HCT116 (cell line): ENCODE measurements around the gene ATP6V0A1. TPM values are rescaled to one million over a fixed set of nuclear protein-coding genes. Genes with fewer than 3 reads are reported as not detected.

Experiments
- ATAC-seq: fragments of 200-7000 bp; cut with Tn5 transposase; 2 replicates; pipeline ENCODE4 v1.9.1; 2020; ENCODE audit warnings: mild to moderate bottlenecking, moderate library complexity
- BruUV-seq: library from RNA; stranded (reverse); fragments of 400-500 nt; replicated peaks from 2 replicates; lab custom pipeline; 2021; lab: Mats Ljungman, UMichigan
- CTCF ChIA-PET: fragments of 300-600 bp; sonication (Branson Sonifier 250); formaldehyde crosslinking; loops from one replicate; lab custom pipeline; 2021; ENCODE audit warnings: antibody characterized with exemption; lab: Charles Lee
- POLR2A ChIA-PET: fragments of 300-600, 350-600 bp; sonication (Branson Sonifier 250); formaldehyde crosslinking; loops from one replicate; lab custom pipeline; 2021; ENCODE audit warnings: antibody characterized with exemption; lab: Charles Lee
- RAD21 ChIA-PET, 2 experiments: fragments of 300-600 bp; sonication (Branson Sonifier 250); formaldehyde crosslinking; loops; one replicate each; lab custom pipeline; 2023; ENCODE audit warnings: low total read pairs in 2 of 2; ENCODE audit not compliant: uncharacterized antibody in 2 of 2, unreplicated experiment in 2 of 2, low non-redundant PET in 1 of 2; lab: Charles Lee
- DNase-seq: peaks from one replicate; pipeline ENCODE4 v3.0.0-alpha.2; 2010; ENCODE audit warnings: low read depth, low spot score
- H2AFZ ChIP-seq: fragments of 200-600 bp; shearing (Covaris generic), sonication (generic); 2 replicates; pipeline ENCODE4 v1.6.1; 2017; ENCODE audit warnings: low read depth, mixed run types, mixed read lengths, antibody characterized with exemption, low read length; ENCODE audit not compliant: poor library complexity, severe bottlenecking
- H3K27ac ChIP-seq: 2 replicates; pipeline ENCODE4 v1.5.1; 2012; ENCODE audit warnings: low read depth, low read length
- H3K27me3 ChIP-seq: fragments of 200-600 bp; sonication (generic); 2 replicates; pipeline ENCODE4 v1.6.1; 2016; ENCODE audit warnings: mixed run types, low read length, mixed read lengths; ENCODE audit not compliant: insufficient read depth
- H3K36me3 ChIP-seq, 2 experiments: fragments of 200-500 bp in 1 of 2; fragments of 200-600 bp in 1 of 2; sonication (Bioruptor generic) in 1 of 2; sonication (generic) in 1 of 2; 2 replicates each; pipeline versions ENCODE4 v1.5.1 to v1.6.1; 2014 to 2016; ENCODE audit warnings: low read length in 2 of 2, inconsistent platforms in 1 of 2, mixed read lengths in 1 of 2, mixed run types in 1 of 2; ENCODE audit not compliant: insufficient read depth in 2 of 2, control insufficient read depth in 1 of 2
- H3K4me1 ChIP-seq, 2 experiments: fragments of 200-600 bp in 1 of 2; sonication (generic) in 1 of 2; 2 replicates each; pipeline versions ENCODE4 v1.5.1 to v1.6.1; 2012 to 2017; ENCODE audit warnings: low read length in 2 of 2, inconsistent platforms in 1 of 2, mild to moderate bottlenecking in 1 of 2, mixed read lengths in 1 of 2, mixed run types in 1 of 2, moderate library complexity in 1 of 2; ENCODE audit not compliant: insufficient read depth in 2 of 2, control insufficient read depth in 1 of 2
- H3K4me2 ChIP-seq: fragments of 200-600 bp; sonication (generic); 2 replicates; pipeline ENCODE4 v1.6.1; 2017; ENCODE audit warnings: mixed run types, low read length, mixed read lengths
- H3K4me3 ChIP-seq, 2 experiments: fragments of 200-600 bp in 1 of 2; sonication (generic) in 1 of 2; replicated peaks in 1 of 2; 2 replicates each; pipeline ENCODE4 v1.5.1; 2011 to 2016; ENCODE audit warnings: low read length in 2 of 2, control low read depth in 1 of 2, low read depth in 1 of 2, mild to moderate bottlenecking in 1 of 2, mixed read lengths in 1 of 2, mixed run types in 1 of 2
- H3K79me2 ChIP-seq: fragments of 200-600 bp; sonication (generic); 2 replicates; pipeline ENCODE4 v1.6.1; 2017; ENCODE audit warnings: mild to moderate bottlenecking, mixed run types, low read length, moderate library complexity, mixed read lengths; ENCODE audit not compliant: insufficient read depth
- H3K9ac ChIP-seq: fragments of 200-600 bp; sonication (generic); 2 replicates; pipeline ENCODE4 v1.6.1; 2016; ENCODE audit warnings: low read length, mixed read lengths
- H3K9me2 ChIP-seq: fragments of 200-600 bp; sonication (generic), shearing (Covaris generic); 2 replicates; pipeline ENCODE4 v1.6.1; 2017; ENCODE audit warnings: mixed run types, mild to moderate bottlenecking, moderate library complexity; ENCODE audit not compliant: insufficient read depth
- H3K9me3 ChIP-seq, 2 experiments: fragments of 200-500 bp in 1 of 2; fragments of 200-600 bp in 1 of 2; sonication (Bioruptor generic) in 1 of 2; sonication (generic) in 1 of 2; 2 replicates each; pipeline ENCODE4 v1.6.1; 2014 to 2017; ENCODE audit warnings: low read length in 2 of 2, mixed read lengths in 2 of 2, inconsistent platforms in 1 of 2, low read depth in 1 of 2, mild to moderate bottlenecking in 1 of 2, mixed run types in 1 of 2, moderate library complexity in 1 of 2; ENCODE audit not compliant: control insufficient read depth in 1 of 2, insufficient read depth in 1 of 2
- H4K20me1 ChIP-seq: fragments of 200-600 bp; sonication (generic), shearing (Covaris generic); 2 replicates; pipeline ENCODE4 v1.6.1; 2017; ENCODE audit warnings: mixed run types, mild to moderate bottlenecking, moderate library complexity; ENCODE audit not compliant: insufficient read depth
- CBX3 ChIP-seq: IDR thresholded peaks from 2 replicates; pipeline ENCODE4 v1.6.1; 2012; ENCODE audit warnings: low read depth
- CTCF ChIP-seq, 3 experiments: fragments of 200-600 bp in 1 of 3; sonication (generic) in 1 of 3; IDR thresholded peaks in 2 of 3; conservative IDR thresholded peaks in 1 of 3; 2 replicates each; pipeline ENCODE4 v1.5.1; 2012 to 2017; ENCODE audit warnings: low read depth in 2 of 3, low read length in 2 of 3, antibody characterized with exemption in 1 of 3, borderline replicate concordance in 1 of 3, control low read depth in 1 of 3, mild to moderate bottlenecking in 1 of 3, mixed read lengths in 1 of 3, mixed run types in 1 of 3, moderate library complexity in 1 of 3; ENCODE audit not compliant: insufficient read depth in 1 of 3
- EGR1 ChIP-seq: IDR thresholded peaks from 2 replicates; pipeline ENCODE4 v1.6.1; 2012; ENCODE audit warnings: low read depth
- ELF1 ChIP-seq: IDR thresholded peaks from 2 replicates; pipeline ENCODE4 v1.6.1; 2012; ENCODE audit warnings: low read depth, borderline replicate concordance
- EZH2 ChIP-seq: fragments of 200-600 bp; sonication (generic); IDR thresholded peaks from 2 replicates; pipeline ENCODE4 v1.6.1; 2017; ENCODE audit warnings: antibody characterized with exemption, mixed run types
- EZH2phosphoT487 ChIP-seq: fragments of 200-600 bp; IDR thresholded peaks from 2 replicates; pipeline ENCODE4 v1.6.1; 2018; ENCODE audit warnings: antibody characterized with exemption, borderline replicate concordance
- FOSL1 ChIP-seq: IDR thresholded peaks from 2 replicates; pipeline ENCODE4 v1.6.1; 2012; ENCODE audit warnings: low read depth
- POLR2A ChIP-seq: IDR thresholded peaks from 2 replicates; pipeline ENCODE4 v1.7.0; 2011; ENCODE audit warnings: borderline replicate concordance; ENCODE audit not compliant: insufficient read depth, insufficient read length; ENCODE audit errors: extremely low read depth
- POLR2AphosphoS5 ChIP-seq: IDR thresholded peaks from 2 replicates; pipeline ENCODE4 v1.6.1; 2011; ENCODE audit warnings: mild to moderate bottlenecking, low read depth, low read length, moderate library complexity
- RAD21 ChIP-seq: IDR thresholded peaks from 2 replicates; pipeline ENCODE4 v1.6.1; 2012; ENCODE audit warnings: low read depth, mild to moderate bottlenecking
- SIN3A ChIP-seq: IDR thresholded peaks from 2 replicates; pipeline ENCODE4 v1.6.1; 2012; ENCODE audit warnings: low read depth
- SRF ChIP-seq: IDR thresholded peaks from 2 replicates; pipeline ENCODE4 v1.6.1; 2012; ENCODE audit warnings: low read depth
- TCF7L2 ChIP-seq: IDR thresholded peaks from 2 replicates; pipeline ENCODE4 v1.7.0; 2011; ENCODE audit warnings: borderline replicate concordance, inconsistent platforms; ENCODE audit not compliant: insufficient read depth, insufficient read length; ENCODE audit errors: extremely low read depth
- YY1 ChIP-seq: IDR thresholded peaks from 2 replicates; pipeline ENCODE4 v1.6.1; 2011; ENCODE audit warnings: low read length, low read depth, moderate library complexity, mild to moderate bottlenecking; ENCODE audit not compliant: insufficient replicate concordance; ENCODE audit errors: extremely low read depth
- ZBTB33 ChIP-seq: IDR thresholded peaks from 2 replicates; pipeline ENCODE4 v1.6.1; 2011; ENCODE audit warnings: mild to moderate bottlenecking, low read length, moderate library complexity; ENCODE audit not compliant: insufficient replicate concordance; ENCODE audit errors: extremely low read depth
- ZNF274 ChIP-seq: fragments of 200-500 bp; sonication (Bioruptor generic); IDR thresholded peaks from 2 replicates; pipeline ENCODE4 v1.6.1; 2014; ENCODE audit warnings: mild to moderate bottlenecking, low read depth, low read length, inconsistent platforms
- intact Hi-C: fragments of 100-400 bp; cut with micrococcal nuclease; formaldehyde crosslinking; loops from 2 replicates; pipeline ENCODE4 v1.10.0; 2022
- total RNA-seq: library from RNA; stranded (reverse); gene quantifications from one replicate; pipeline ENCODE4 v1.2.1, GENCODE V29; 2021; ENCODE audit not compliant: unreplicated experiment
- TF ChIP-seq, protein P1 (sequence below): IDR thresholded peaks from 2 replicates; pipeline ENCODE4 v1.6.1; 2012

Gene ATP6V0A1
- total RNA-seq, 1 experiment from 2014 or later = 65.2 TPM

- no peak for TF ChIP-seq ZNF274
- TF ChIP-seq SRF = no peak
- peak; percentile 44 for TF ChIP-seq YY1
Observed at GRCh38 chr17:42422958-42423712, 35.5 kb upstream of the ATP6V0A1 start, which contains the start of gene CAVIN1 (continued).

GRCh38 chr17:42423766-42424165 lies 34.9 kb upstream of the ATP6V0A1 start:
- Histone ChIP-seq H3K4me2 (peak overlapping the region; percentile 97), H3K36me3 (no peaks in the 10 kb centered on the region; a peak in 1 of 4 replicates), H2AFZ (peak overlapping the region; percentile 72), H3K79me2 (peaks cover 42% of the 10 kb centered on the region), H3K27me3 (no peaks in the 10 kb centered on the region), H3K9me2 (no peaks in the 10 kb centered on the region), H3K4me3 (peak overlapping the region; percentile 90 to 94), H3K27ac (peak overlapping the region; percentile 99; the same call in 1 of the 2 replicates), H3K9ac (peak overlapping the region; percentile 89), H3K4me1 (peaks cover 36 to 69% of the 10 kb centered on the region in 2 experiments), H4K20me1 (peaks cover 7% of the 10 kb centered on the region; the same call in 1 of the 2 replicates), H3K9me3 (no peaks in the 10 kb centered on the region)
- RAD21 ChIA-PET = interaction anchor here (0.8 to 1.6 kb wide), 3 partner anchors 14 to 104 kb away, joined by 3 to 7 read pairs (median 5); no protein-coding TSS in a partner anchor
- DNase-seq (no peak), ATAC-seq (no peak)
- TSS peak; percentile 81 for BruUV-seq
- intact Hi-C loops = loop anchor here (2.0 kb wide), 1 partner anchor 15 kb away; no protein-coding TSS in a partner anchor
- POLR2A ChIA-PET = interaction anchor here (0.6 to 5.6 kb wide), 16 partner anchors 9 to 426 kb away, joined by 3 to 88 read pairs (median 4); partner anchors contain the start of genes NAGLU, NKIRAS2 and STAT3
- TF ChIP-seq TCF7L2 = no peak
- no peak for TF ChIP-seq FOSL1
- no peak for TF ChIP-seq POLR2AphosphoS5
- no peak for TF ChIP-seq EZH2phosphoT487
- TF ChIP-seq RAD21 = no peak
- no peak for TF ChIP-seq SIN3A
- no peak for TF ChIP-seq ZBTB33
- TF ChIP-seq YY1 = no peak
- no peak for TF ChIP-seq CBX3
- TF ChIP-seq CTCF (IDR thresholded peaks at IDR 0.05 in 2 of 3, conservative IDR thresholded peaks at IDR 0.05 in 1 of 3; ENCODE audit: borderline replicate concordance in 1 of 3, insufficient read depth in 1 of 3, low read depth in 2 of 3, low read length in 2 of 3) = no peak
- no peak for TF ChIP-seq POLR2A
- TF ChIP-seq, protein P1, sequence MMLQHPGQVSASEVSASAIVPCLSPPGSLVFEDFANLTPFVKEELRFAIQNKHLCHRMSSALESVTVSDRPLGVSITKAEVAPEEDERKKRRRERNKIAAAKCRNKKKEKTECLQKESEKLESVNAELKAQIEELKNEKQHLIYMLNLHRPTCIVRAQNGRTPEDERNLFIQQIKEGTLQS = no peak
- no peak for TF ChIP-seq EGR1
- no peak for TF ChIP-seq EZH2
- no peak for TF ChIP-seq ELF1
- CTCF ChIA-PET = interaction anchor here (1.0 to 1.6 kb wide), 5 partner anchors 15 to 103 kb away, joined by 3 to 9 read pairs (median 4); no protein-coding TSS in a partner anchor
